M059J (cell line): Measurements from ENCODE around the gene UGT2B10. TPM values are rescaled to one million over a fixed set of nuclear protein-coding genes. Genes with fewer than 3 reads are reported as not detected.
"Not testable (repeated sequence)": the region's sequence is repeated elsewhere in the genome, so short reads cannot be mapped to it uniquely, and the experiment has no call there.

ENCODE experiments used
- DNase-seq: peaks from one replicate; pipeline ENCODE4 v3.0.0-alpha.2; 2012; ENCODE audit warnings: low read depth
- total RNA-seq: library from RNA; depleted of rRNA; stranded (reverse); fragments of >200 nt; shearing (Covaris generic); gene quantifications from 2 replicates; pipeline ENCODE4 v1.2.3, GENCODE V29; 2014; rRNA removed

UGT2B10 gene
- not detected in 2 replicates for total RNA-seq

DNA sequence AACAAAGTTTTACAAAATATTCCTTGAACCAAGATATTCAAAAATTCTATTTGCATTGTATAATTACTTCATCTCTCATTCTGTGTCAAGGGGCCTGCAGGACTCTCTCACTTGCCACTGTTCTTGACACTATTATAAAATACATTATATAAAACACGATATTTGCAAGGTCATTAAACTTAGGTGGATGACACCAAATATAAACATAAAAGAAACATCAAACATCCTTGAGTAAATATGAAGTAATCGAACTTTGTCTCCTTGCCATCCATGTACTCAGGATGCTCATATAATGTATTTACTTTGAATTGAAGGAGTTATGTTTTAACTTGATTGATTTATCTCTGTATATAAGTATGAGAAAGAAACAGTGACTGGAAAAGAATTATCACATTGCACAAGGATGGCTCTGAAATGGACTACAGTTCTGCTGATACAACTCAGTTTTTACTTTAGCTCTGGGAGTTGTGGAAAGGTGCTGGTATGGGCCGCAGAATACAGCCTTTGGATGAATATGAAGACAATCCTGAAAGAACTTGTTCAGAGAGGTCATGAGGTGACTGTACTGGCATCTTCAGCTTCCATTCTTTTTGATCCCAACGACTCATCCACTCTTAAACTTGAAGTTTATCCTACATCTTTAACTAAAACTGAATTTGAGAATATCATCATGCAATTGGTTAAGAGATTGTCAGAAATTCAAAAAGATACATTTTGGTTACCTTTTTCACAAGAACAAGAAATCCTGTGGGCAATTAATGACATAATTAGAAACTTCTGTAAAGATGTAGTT lies at the start of gene UGT2B10:
Gene UGT2B10 (plus strand): TSS at position 378 of the 793 bp plus-strand sequence. CDS start 26 bp downstream, at position 404.
- not testable (repeated sequence) for DNase-seq

DNA sequence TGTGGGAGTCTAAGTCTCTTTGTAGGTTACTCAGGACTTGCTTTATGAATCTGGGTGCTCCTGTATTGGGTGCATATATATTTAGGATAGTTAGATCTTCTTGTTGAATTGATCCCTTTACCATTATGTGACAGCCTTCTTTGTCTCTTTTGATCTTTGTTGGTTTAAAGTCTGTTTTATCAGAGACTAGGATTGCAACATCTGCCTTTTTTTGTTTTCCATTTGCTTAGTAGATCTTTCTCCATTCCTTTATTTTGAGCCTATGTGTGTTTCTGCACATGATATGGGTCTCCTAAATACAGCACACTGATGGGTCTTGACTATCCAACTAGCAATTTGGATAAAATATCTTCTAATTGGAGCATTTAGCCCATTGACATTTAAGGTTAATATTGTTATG lies 44.0 kb upstream of the UGT2B10 start:
- not testable (repeated sequence) for DNase-seq

DNA sequence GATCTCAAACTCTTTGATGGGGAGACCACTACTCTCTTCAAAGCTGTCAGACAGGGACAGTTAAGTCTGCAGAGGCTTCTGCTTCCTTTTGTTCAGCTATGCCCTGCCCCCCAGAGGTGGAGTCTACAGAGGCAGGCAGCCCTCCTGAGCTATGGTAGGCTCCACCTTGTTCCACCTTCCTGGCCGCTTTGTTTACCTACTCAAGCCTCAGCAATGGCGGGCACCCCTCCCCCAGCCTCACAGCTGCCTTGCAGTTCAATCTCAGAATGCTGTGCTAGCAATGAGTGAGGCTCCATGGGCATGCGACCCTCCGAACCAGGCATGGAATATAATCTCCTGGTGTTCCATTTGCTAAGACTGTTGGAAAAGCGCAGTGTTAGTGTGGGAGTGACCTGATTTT lies 42.1 kb upstream of the UGT2B10 start:
- no peak for DNase-seq

DNA sequence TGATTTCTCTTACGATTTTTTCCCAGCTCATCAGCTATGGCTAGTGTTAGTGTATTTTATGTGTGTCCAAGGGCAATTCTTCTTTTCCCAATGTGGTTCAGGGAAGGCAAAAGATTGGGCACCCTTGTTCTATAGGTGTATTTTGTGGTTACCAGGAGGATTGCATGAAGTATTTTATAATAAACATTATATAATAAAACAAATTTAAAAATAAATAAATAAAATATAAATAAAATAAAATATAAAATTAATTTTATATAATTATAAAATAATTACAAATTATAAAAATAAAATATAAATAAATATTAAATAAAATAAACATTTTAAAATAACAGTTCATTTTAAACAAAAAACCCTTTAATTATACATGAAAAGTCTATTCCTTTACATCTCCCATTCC lies 35.6 kb upstream of the UGT2B10 start:
- no peak for DNase-seq

DNA sequence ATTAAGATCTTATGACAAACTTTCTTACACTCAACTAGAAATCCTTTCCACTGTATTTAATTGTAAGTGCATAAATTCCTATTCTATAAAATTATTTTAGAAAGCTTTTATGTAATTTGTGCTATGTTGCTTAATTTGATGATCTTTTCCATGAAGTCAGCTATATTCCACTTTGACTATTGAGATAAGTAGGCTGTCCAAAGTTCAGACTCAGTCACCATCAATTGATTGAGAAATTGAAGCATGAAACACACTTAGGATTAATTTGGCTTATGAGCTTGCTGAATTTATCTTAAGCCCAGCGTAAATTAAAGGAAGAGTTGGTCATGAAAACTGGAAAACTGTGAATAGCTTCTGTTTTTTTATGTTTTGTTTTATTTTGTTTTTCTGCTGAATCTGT lies 18.7 kb upstream of the UGT2B10 start:
- DNase-seq: no peak

DNA sequence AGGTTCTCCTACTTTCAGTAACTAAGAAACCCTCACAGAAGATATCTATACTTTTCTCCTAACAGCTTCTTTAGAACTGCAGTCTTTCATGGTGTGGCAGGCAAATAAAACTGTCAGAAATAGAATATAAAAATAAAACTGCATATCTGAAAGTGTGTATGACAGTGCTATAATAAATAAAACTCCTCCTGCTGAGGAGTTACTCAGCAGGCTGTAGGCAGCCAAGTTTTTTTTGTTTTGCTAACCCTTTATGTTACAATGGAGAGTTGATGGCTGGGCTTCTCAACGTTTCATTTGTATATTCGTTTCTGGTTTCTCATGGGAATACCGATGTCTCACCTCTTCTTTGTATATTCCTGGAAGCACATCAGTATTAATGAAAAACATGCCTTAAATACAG lies 18.2 kb upstream of the UGT2B10 start:
- no peak for DNase-seq

DNA sequence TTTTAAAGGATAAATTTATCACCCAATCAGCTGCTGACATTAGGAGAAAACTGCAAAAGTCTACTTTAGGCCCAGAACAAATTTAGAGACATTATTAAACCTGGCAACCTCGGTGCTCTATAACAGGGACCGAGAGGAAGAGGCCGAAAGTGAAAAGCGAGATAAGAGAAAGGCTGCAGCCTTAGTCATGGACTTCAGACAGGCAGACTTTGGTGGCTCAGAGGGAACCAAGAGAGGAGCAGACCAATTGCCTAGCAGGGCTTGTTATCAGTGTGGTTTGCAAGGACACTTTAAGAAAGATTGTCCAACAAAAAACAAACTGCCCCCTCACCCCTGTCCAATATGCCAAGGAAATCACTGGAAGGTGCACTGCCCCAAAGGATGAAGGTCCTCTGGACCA lies 12.8 kb upstream of the UGT2B10 start:
- no peak for DNase-seq

DNA sequence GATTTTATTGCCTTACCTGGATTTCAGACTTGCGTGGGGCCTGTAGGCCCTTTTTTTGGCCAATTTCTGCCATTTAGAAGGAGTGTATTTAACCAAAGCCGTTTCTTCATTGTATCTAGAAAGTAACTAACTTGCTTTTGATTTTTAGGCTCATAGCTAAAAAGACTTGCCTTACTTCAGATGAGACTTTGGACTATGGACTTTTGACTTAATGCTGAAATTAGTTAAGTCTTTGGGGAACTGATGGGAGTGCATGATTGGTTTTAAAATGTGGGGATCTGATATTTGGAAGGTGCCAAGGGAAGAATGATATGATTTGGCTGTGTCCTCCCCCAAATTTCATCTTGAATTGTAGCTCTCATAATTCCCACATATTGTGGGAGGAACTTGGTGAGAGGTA lies 7.7 kb upstream of the UGT2B10 start:
- DNase-seq: no peak

DNA sequence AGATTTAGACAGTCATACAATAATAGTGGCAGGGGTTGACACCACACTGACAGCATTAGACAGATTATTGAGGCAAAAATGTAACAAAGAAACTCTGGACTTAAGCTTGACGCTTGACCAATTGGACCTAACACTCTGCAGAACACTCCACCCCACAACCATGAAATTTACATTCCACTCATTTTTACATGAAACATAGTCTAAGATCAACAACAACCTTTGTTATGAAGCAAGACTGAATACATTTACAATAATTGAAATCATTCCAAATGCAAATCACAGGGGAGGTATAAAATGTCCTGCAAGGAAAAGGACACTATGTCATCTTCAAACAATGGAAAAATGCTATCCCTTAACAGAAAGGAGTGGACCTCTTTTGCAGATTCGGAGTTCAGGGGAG lies 4.9 kb upstream of the UGT2B10 start:
- DNase-seq: no peak

DNA sequence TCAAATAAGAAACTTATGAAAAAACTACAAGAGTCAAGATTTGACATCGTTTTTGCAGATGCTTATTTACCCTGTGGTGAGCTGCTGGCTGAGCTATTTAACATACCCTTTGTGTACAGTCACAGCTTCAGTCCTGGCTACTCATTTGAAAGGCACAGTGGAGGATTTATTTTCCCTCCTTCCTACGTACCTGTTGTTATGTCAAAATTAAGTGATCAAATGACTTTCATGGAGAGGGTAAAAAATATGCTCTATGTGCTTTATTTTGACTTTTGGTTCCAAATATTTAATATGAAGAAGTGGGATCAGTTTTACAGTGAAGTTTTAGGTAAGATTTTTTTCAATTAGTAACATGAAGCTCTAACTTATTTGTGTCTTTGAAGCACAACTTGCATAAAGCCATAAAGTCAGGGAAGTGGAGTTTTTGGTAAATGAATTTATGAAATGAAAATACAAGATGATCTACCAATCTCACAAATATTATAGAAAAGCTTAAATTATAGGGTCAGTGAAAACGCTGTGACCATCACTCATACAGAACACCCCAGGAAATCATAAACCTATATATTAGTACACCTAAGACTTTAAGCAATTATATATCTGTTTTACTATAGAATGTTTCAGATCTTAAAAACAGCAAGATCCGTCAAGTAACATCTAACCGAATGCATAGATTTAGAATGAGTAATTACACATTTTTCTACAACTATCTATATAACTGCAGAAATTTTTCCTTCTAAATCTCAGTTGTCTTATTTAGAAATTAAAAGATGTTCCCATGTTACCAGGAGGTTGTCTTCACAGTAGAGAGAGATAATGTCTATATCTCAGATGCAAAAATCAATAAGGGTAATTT lies 844 bp downstream of the UGT2B10 start:
- not testable (repeated sequence) for DNase-seq

DNA sequence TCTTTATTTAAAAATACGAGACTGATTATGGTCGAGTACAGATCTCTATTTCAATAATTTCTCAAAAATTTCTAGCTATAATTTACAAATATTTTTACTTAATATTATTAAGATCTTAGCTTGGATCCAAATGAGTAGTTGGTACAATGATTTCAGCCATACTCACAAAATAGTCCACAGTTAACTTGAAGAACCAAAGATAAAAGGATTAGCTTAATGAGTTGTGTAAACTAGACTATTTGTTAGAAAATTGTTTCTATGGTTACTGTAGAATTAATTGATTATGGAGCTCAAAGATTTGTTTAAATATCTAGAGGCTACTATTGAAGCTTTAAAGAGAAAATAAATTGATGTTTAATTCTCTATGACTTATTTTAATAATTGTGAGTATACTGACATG lies 1.6 kb downstream of the UGT2B10 start:
- no peak for DNase-seq

DNA sequence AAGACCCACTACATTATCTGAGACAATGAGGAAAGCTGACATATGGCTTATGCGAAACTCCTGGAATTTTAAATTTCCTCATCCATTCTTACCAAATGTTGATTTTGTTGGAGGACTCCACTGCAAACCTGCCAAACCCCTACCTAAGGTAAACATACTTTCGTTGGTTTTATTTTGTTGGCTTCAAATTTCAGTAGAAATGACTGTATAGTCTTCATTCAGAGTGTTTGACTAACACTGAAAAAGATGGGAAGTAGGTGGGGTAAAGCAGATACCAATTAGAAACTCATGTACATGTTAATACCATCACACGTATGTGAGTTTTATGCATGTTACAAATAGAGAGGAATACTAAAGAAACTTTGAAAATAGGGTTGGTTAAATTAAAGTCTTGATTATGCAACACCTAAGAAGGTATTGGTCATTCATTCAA lies 2.3 kb downstream of the UGT2B10 start:
- not testable (repeated sequence) for DNase-seq

DNA sequence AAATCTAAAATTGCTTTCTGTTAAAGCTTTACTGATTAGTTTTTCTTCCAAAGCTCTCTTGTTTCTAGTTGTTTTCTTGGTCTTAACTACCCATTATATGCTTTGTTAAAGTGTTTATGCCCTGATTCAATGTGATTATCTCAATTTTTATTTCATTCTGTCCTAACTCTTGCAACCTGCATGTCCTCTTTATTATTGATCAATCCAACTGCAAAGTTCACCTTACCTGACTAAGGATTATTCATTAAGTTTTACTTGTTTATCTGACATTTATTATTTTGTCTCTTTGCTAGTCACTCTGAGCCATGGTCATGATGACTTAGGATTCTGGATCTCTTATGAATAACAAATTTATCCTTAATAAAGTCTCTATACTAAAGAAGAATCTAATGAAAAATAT lies 15.8 kb downstream of the UGT2B10 start:
- no peak for DNase-seq

DNA sequence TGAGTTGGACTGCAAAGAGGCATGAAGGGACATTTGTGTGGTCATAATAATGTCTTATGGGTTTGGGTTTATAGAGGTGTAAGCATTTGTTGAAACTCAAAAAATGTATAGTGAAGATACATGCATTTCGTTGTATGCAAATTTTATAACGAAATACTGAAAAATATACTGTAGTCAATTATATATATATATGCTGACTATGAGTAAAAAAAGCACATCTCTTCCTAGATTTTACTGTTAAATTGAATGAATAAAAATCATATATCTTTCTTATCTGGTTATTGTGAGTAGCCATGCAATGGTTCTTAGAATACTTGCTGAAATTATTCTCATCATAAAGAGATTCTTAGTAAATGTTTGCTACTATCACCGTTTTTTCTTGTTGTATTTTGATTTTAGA lies 34.5 kb downstream of the UGT2B10 start:
- no peak for DNase-seq

DNA sequence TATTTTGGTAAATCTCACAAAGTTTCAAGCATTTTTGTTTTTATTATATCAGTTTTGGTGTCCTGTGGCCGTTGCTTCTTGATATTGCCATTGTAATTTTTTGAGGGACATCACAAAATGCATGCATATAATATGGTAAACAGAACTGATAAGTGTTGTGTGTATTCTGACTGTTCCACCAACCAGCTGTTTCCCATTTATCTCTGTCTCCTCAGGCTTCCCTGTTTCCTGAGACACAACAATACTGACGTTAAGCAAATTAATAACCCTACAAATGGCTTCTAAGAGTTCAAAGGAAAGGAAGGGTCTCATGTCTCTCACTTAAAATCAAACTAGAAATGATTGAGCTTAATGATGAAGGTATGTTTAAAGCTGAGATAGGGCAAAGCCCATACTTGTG lies 40.0 kb downstream of the UGT2B10 start:
- DNase-seq: no peak

DNA sequence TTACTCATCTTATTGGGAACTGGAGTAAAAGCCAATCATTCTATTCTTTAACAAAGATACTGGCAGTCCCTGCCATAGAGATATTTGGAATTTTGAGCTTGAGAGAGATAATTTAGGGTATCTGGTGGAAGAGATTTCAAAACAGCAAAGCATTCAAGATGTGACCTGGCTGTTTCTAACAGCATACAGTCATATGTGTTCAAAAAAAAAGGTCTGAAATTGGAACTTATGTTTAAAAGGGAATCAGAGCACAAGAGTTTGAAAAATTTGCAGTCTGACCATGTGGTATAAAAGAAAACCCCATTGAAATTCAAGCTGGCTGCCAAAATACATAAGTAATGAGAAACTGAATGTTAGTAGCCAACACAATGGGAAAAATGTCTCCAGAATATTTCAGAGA lies 42.2 kb downstream of the UGT2B10 start:
- DNase-seq: no peak

DNA sequence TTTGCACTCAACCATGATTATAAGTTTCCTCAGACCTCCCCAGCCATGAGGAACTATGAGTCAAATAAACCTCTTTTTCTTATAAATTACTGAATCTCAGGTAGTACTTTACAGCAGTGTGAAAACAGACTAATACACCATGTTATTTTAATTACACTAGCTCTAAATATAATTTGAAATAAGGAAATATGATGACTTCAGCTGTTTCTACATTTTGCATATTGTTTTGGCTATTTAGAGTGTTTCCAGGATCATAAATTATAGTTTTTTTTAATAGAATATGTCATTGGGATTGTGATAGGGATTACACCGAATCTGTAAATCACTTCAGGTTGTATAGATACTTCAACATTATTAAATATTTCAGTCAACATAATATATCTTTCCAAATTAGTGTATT lies 43.9 kb downstream of the UGT2B10 start:
- DNase-seq: no peak

DNA sequence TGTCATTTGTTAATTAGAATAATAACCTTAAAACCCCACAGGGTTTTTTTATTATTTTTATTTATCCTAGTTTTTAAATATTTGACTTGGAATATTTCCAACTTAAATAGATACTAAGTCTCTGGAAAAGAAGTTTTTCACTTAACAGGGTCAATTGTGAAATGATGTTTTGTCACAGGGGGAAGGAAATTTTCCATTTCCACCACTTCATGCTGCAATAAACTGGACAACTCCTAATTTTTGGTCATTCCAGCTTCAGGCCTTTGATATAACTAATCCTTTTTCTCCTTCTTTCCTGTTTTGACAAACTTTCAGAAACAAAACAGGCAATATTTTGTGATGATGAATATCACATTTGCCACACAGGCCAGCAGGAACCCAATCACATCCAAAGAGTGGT lies 45.3 kb downstream of the UGT2B10 start:
- no peak for DNase-seq

DNA sequence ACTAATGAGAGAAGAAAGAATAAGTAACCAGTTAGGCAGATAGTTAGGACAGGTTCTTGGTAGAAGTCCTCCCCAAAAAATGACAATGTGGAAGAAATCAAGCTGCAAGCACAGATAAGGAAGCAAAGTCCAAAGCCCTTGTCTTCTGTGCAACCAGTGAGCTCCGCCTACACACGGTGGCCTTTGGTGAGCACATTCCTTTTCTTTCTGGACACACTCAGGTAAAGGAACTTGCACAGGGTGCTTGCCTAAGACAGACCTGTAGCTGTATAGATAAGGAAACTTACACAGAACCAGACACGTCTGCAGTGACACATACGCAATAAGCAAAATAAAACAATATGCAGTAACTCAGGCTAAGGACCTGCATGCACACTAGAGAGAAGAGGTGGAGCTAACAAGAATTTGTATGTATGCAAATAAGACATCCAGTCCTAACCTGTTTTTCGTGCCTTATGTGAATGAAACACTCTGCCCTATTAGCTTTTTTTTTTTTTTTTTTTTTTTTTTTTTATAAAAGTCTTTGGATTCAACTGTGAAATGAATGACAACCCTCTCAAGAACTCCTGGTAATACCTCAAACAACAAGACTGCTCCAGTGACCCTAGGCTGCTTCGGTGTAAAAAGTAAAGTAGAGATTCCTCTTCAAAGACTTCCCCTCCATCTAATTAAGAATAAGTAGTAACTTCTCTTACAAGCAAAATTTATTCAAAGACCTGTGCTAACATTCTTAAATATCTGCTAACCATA lies 48.8 kb downstream of the UGT2B10 start:
- DNase-seq: no peak

DNA sequence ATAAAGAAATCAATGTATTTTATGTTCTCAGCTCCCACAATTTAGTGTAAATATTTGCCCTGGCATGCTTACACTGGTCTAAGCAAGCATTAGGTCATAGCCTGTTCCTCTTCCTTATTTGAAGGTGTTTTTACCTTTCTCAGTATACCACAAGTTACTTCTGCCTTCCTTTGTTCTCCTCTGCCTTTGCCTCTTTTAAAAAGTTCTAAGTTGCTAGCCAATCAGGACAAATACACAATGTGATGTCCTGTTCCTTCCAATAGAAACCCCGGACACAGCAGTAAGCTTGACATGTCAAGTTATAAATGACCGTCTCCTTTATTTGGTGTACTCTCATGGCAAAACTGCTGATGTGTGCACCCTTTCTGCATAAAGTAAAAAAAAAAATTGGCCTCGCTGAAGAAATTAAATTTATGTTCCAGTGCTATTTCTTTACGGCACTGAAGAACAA lies 49.4 kb downstream of the UGT2B10 start:
- no peak for DNase-seq

DNA sequence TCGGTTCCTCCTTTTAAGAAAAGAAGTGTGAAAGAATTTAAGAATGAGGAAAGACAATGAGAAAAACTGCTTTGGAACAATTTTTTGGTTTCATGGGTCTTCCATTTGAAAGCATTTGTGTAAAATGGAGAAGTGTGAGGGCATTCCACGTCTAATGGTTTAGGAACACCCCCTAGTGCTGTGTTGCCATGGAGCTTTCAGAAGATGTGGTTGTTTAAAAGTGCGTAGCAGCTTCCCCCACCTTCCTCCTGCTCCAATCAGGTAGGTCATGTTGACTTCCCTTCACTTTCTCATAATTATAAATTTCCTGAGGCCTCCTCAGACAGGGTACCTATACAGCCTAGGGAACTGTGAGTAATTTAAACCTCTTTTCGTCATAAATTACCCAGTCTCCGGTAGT lies 50.0 kb downstream of the UGT2B10 start:
- DNase-seq: no peak

DNA sequence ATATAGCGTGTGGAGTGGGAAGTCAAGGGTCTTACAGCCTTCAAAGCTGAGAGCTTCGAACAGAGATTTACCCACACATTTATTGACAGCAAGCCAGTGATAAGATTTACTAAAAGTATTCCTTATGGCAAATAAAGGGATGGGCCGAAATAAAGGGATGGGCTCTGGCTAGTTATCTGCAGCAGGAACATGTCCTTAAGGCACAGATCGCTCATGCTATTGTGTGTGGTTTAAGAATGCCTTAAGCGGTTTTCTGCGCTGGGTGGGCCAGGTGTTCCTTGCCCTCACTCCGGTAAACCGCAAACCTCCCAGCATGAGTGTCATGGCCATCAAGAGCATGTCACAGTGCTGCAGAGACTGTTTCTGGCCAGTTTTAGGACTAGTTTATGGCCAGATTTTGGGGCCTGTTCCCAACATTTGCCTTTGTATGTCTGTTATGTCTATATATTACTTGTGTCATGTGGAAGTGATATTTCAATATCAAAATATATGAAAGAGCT lies 53.5 kb downstream of the UGT2B10 start:
- no peak for DNase-seq
